Fibroblast of lung (primary cell): ENCODE data around the gene TNPO3. TPM values are rescaled to one million over a fixed set of nuclear protein-coding genes. Genes with fewer than 3 reads are reported as not detected.

ENCODE experiments used
- DNase-seq, 2 donors: peaks; one replicate each; pipeline versions ENCODE4 v3.0.0 to v3.0.0-alpha.2; 2010; ENCODE audit warnings: low read depth in 2 of 2
- H2AFZ ChIP-seq: 2 replicates; pipeline ENCODE4 v1.5.1; 2012; ENCODE audit warnings: low read length, control low read depth, inconsistent platforms
- H3K27ac ChIP-seq: 2 replicates; pipeline ENCODE4 v1.5.1; 2011; ENCODE audit warnings: low read length, control low read depth; ENCODE audit not compliant: insufficient read depth
- H3K27me3 ChIP-seq: 2 replicates; pipeline ENCODE4 v1.5.1; 2011; ENCODE audit warnings: mild to moderate bottlenecking, low read length; ENCODE audit not compliant: control insufficient read depth, insufficient read depth
- H3K36me3 ChIP-seq: 2 replicates; pipeline ENCODE4 v1.5.1; 2011; ENCODE audit warnings: low read length; ENCODE audit not compliant: control insufficient read depth, insufficient read depth
- H3K4me1 ChIP-seq: 2 replicates; pipeline ENCODE4 v1.5.1; 2011; ENCODE audit warnings: low read length; ENCODE audit not compliant: control insufficient read depth, insufficient read depth; ENCODE audit errors: extremely low read depth
- H3K4me2 ChIP-seq: 2 replicates; pipeline ENCODE4 v1.5.1; 2011; ENCODE audit warnings: low read length, control low read depth; ENCODE audit not compliant: insufficient read depth; ENCODE audit errors: extremely low read depth
- H3K4me3 ChIP-seq, 4 experiments: fragments of 200-600 bp in 1 of 4; sonication (generic) in 1 of 4; replicated peaks in 1 of 4; 2 replicates each; pipeline ENCODE4 v1.5.1; 2011 to 2016; ENCODE audit warnings: low read length in 4 of 4, low read depth in 3 of 4, mild to moderate bottlenecking in 3 of 4, control low read depth in 2 of 4, inconsistent platforms in 1 of 4, mixed read lengths in 1 of 4; ENCODE audit not compliant: insufficient read depth in 1 of 4; ENCODE audit errors: control extremely low read depth in 1 of 4
- H3K79me2 ChIP-seq: 2 replicates; pipeline ENCODE4 v1.5.1; 2012; ENCODE audit warnings: mild to moderate bottlenecking, low read length, inconsistent platforms; ENCODE audit not compliant: control insufficient read depth, insufficient read depth
- H3K9ac ChIP-seq: 2 replicates; pipeline ENCODE4 v1.5.1; 2011; ENCODE audit warnings: mild to moderate bottlenecking, low read length, control low read depth; ENCODE audit not compliant: insufficient read depth
- H3K9me3 ChIP-seq: 2 replicates; pipeline ENCODE4 v1.5.1; 2012; ENCODE audit warnings: low read depth, low read length; ENCODE audit not compliant: control insufficient read depth, insufficient read depth
- H4K20me1 ChIP-seq: 2 replicates; pipeline ENCODE4 v1.5.1; 2011; ENCODE audit warnings: low read length; ENCODE audit not compliant: control insufficient read depth, insufficient read depth; ENCODE audit errors: extremely low read depth
- CTCF ChIP-seq, 2 donors: IDR thresholded peaks in 1 of 2; conservative IDR thresholded peaks in 1 of 2; 1 replicate in 1 of 2; 2 replicates in 1 of 2; pipeline ENCODE4 v1.5.1; 2011 to 2012; ENCODE audit warnings: low read length in 2 of 2, control low read depth in 1 of 2, inconsistent platforms in 1 of 2, low read depth in 1 of 2, mild to moderate bottlenecking in 1 of 2
- EZH2 ChIP-seq: IDR thresholded peaks from 2 replicates; pipeline ENCODE4 v1.5.1; 2012; ENCODE audit warnings: low read length, control low read depth, mild to moderate bottlenecking; ENCODE audit errors: missing control alignments
- polyA plus RNA-seq, 2 donors: library from polyadenylated mRNA; depleted of rRNA in 1 of 2; stranded (reverse) in 1 of 2; unstranded in 1 of 2; fragments of >200 nt; gene quantifications; 2 replicates each; pipeline ENCODE4 v1.2.1, GENCODE V29; 2011 to 2012; ENCODE audit warnings: missing spikeins in 1 of 2
- total RNA-seq: library from RNA; depleted of rRNA; stranded (reverse); fragments of >200 nt; gene quantifications from 2 replicates; pipeline ENCODE4 v1.2.1, GENCODE V29; 2014

Gene TNPO3
- total and polyA plus RNA-seq, 2 donors (not counting 1 experiment from before 2014, with no cell fraction given), result 39.1 to 73.5 TPM

- Histone ChIP-seq H3K27ac (no peak overlapping the region), H3K27me3 (peaks cover 21% of the 10 kb centered on the region), H4K20me1 (no peaks in the 10 kb centered on the region), H2AFZ (no peak overlapping the region), H3K9me3 (no peaks in the 10 kb centered on the region), H3K4me2 (no peak overlapping the region), H3K4me3 (no peak overlapping the region), H3K4me1 (no peaks in the 10 kb centered on the region), H3K36me3 (no peaks in the 10 kb centered on the region), H3K9ac (no peak overlapping the region), H3K79me2 (no peaks in the 10 kb centered on the region)
- no peak for TF ChIP-seq EZH2
- TF ChIP-seq CTCF (conservative IDR thresholded peaks at IDR 0.05 in 1 of 2, IDR thresholded peaks at IDR 0.05 in 1 of 2; ENCODE audit: low read depth in 1 of 2, low read length in 2 of 2), result no peak
- DNase-seq, result no peak
These were observed 130.0 kb downstream of the TNPO3 start for GRCh38 chr7:128924707-128925588.

- Histone ChIP-seq H3K9me3 (no peaks in the 10 kb centered on the region), H3K79me2 (no peaks in the 10 kb centered on the region), H3K27me3 (peaks cover 28% of the 10 kb centered on the region), H2AFZ (no peak overlapping the region), H3K36me3 (no peaks in the 10 kb centered on the region), H3K4me3 (no peak overlapping the region), H3K9ac (no peak overlapping the region), H3K27ac (no peak overlapping the region), H4K20me1 (no peaks in the 10 kb centered on the region), H3K4me1 (no peaks in the 10 kb centered on the region), H3K4me2 (no peak overlapping the region)
- TF ChIP-seq EZH2 (no peak), CTCF (conservative IDR thresholded peaks at IDR 0.05 in 1 of 2, IDR thresholded peaks at IDR 0.05 in 1 of 2; ENCODE audit: low read depth in 1 of 2, low read length in 2 of 2) (no peak)
- DNase-seq, result no peak
These were observed 131.5 kb downstream of the TNPO3 start for GRCh38 chr7:128923411-128923800.

- DNase-seq, result no peak
- Histone ChIP-seq H3K79me2 (no peaks in the 10 kb centered on the region), H3K36me3 (no peaks in the 10 kb centered on the region), H3K4me1 (no peaks in the 10 kb centered on the region), H3K27ac (no peak overlapping the region), H3K9me3 (no peaks in the 10 kb centered on the region), H3K9ac (no peak overlapping the region), H3K4me2 (no peak overlapping the region), H4K20me1 (no peaks in the 10 kb centered on the region), H2AFZ (no peak overlapping the region), H3K4me3 (no peak overlapping the region), H3K27me3 (peaks cover 28% of the 10 kb centered on the region)
- TF ChIP-seq EZH2 (no peak), CTCF (conservative IDR thresholded peaks at IDR 0.05 in 1 of 2, IDR thresholded peaks at IDR 0.05 in 1 of 2; ENCODE audit: low read depth in 1 of 2, low read length in 2 of 2) (no peak)
These were observed 132.2 kb downstream of the TNPO3 start for GRCh38 chr7:128922496-128923410.
